Right renal cortex interstitium (tissue), 3 donors: ENCODE results near the gene NR2F1-AS1. TPM values are rescaled to one million over a fixed set of nuclear protein-coding genes. Genes with fewer than 3 reads are reported as not detected.

Source experiments
- DNase-seq, 3 donors: peaks; one replicate each; pipeline ENCODE4 v3.0.0-alpha.2; 2013; ENCODE audit warnings: low read depth in 3 of 3, low spot score in 2 of 3
- polyA plus RNA-seq, 3 donors: library from polyadenylated mRNA; unstranded; fragments of 120-200 nt; gene quantifications; one replicate each; pipeline ENCODE4 v1.2.1, GENCODE V29; 2013; ENCODE audit not compliant: insufficient read length in 3 of 3

NR2F1-AS1 gene
- polyA plus RNA-seq, 3 donors, result 50.0 to 58.2 (median 57.6) TPM

GRCh38 chr5:93578813-93579691, 2.0 kb downstream of the NR2F1-AS1 start:
- DNase-seq, result peak in 1 of 3 donors; percentile 59

DNA sequence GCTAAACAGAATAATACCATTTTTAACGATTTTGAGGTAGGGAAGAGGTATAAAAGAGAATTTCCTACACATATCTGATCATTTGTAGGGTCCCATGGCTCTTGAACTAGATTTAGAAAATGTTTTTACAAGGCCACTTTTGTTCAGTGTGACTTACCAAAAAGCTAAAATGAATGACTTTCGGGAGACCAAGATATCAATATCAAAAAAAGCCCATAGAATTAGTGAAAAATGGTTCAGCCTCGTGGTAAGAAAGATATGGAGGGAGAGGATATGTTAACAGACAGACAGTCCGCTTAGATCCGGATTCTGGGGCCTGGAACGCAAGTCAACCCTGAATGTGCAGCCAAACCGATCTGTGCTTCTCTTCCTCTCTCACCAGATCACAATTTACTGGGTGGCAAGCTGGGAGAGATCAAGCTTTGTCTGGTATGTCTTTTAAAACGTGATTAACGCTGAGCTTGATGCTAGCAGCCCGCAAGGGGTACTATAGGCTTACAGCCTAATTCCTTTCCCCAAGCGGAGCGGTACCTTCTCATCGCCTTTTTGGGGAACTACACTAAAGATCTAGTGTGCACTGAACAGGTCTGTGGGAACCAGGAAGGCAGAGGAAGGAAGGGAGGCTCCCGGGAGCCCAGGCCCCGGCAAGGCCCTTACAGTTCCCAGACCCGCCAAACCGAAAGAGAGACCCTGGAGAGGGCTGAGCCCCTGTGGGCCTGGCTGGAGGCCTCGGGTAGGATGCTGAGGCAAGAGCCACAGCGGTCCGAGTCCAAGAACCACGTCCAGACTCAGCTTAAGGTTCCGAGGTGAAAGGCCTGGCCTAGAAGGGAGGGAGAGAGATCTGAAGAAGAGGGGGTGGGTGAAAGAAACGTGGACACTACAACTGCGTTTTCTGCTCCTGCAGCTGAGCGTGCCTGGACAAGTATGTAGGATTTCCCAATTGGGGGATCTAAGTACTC, 2.9 kb downstream of the NR2F1-AS1 start:
- peak in 1 of 3 donors; percentile 47 for DNase-seq

GRCh38 chr5:93576994-93577853, 3.8 kb downstream of the NR2F1-AS1 start:
- peak in 1 of 3 donors; percentile 10 for DNase-seq

- peak in 1 of 3 donors; percentile 38 for DNase-seq
These were observed 5.3 kb downstream of the NR2F1-AS1 start for GRCh38 chr5:93575461-93576414.

GRCh38 chr5:93574491-93575305, 6.3 kb downstream of the NR2F1-AS1 start:
- DNase-seq, result peak in 1 of 3 donors; percentile 41

GRCh38 chr5:93573354-93574351, 7.4 kb downstream of the NR2F1-AS1 start:
- peak in 1 of 3 donors; percentile 32 for DNase-seq

GRCh38 chr5:93572608-93573353, 8.2 kb downstream of the NR2F1-AS1 start:
- DNase-seq, result no peak

- DNase-seq, result no peak
These were observed 8.9 kb downstream of the NR2F1-AS1 start for GRCh38 chr5:93572101-93572607.

- DNase-seq, result no peak
These were observed 9.7 kb downstream of the NR2F1-AS1 start for GRCh38 chr5:93571114-93571949.

GRCh38 chr5:93570294-93571113, 10.5 kb downstream of the NR2F1-AS1 start:
- no peak for DNase-seq

DNA sequence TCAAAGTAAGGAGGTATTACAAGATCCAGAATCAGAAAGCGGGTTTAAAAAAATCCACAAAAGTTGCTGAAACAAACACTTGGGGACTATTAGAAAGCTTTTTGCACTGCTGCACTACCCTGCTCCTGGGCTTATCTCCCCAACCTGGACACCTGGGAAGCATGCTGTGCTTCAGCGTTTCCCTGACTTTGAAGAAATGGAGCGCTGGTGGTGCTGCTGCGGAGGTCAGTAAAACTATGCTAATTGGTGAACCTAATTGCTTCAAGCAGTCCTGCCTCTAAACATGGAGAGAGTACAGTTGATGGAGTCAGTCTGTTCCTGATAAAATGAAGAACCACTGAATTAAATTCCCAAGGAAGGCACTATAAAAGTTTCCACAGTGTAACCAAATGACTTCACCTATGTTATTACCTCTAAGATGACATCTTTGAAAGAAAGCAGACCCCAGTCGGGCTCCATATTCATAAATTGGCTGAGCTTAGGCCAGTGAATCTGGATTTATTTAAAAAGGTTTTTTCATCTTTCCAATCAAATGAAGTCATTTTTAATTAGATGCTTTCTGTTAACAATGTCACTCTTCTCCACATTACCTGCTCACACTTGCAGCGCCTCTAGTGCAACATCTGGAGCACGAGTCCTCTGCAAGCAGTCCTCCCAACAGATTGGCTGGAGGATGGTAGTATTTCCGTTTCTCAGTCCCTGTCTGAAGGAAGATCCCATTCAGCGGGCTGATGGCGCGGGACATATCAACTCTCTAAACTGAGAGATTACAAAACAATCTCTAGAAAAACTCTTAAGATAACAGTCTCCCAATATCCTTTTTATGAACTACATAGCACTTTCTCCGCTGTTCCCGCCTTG, 11.5 kb downstream of the NR2F1-AS1 start:
- no peak for DNase-seq

- DNase-seq, result no peak
These were observed 13.6 kb downstream of the NR2F1-AS1 start for GRCh38 chr5:93567424-93567823.

DNA sequence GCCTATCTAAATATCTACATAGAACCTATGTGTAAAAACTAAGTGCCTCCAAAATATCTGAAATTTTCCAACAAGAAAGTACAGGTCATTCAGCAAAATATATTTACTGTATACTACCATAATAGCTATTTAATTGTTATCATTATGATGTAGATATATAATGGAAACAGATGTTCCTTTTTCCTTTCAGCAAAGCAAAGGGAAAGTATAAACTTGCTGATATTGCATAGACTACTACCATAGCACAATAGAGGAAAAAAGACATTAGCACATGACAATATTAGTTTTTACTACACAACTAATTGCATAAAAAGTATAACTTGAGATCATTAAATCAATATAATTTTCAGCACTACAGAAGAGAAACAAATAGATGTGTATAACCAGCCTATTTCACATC, 14.9 kb downstream of the NR2F1-AS1 start:
- DNase-seq, result no peak
